CMK (cell line): ENCODE data around the gene KLHL30.

ENCODE experiments used
- DNase-seq: peaks from one replicate; pipeline ENCODE4 v3.0.0-alpha.2; 2010; ENCODE audit warnings: low read depth

Gene KLHL30

DNA sequence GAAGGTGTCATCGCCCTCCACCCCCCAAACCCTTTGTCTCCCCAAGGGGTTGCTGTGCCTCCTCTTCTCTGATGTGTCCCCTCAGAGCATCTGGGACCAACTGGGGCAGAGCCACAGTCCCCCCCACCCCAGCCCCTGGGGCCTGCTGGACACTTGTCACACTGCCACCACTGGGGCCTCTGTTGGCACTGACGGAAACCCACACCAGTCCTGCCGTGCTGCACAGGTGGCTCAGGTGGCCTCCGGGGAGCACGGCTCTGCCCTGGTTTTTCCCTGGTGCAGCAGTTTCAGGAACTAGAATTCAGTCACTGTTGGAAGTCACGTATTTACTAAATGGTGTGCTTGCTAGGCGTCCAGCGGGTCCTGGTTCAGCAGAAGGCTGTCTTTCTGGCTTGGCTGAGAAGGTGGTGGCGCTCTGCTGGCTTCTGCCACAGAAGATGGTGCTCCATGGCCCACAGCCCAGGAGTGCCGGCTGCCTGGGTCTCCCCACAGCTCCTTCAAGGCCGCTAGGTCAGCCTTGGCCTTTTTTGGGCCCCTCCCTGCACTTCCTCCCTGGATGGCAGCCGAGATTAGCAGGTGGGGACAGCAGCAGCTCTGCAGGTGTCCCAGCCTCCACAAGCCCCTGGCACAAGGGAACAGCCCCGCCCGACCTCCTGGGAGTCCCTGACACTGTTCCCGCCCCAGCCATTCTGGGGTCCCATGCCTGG lies 18.6 kb upstream of the KLHL30 start:
- DNase-seq = no peak

DNA sequence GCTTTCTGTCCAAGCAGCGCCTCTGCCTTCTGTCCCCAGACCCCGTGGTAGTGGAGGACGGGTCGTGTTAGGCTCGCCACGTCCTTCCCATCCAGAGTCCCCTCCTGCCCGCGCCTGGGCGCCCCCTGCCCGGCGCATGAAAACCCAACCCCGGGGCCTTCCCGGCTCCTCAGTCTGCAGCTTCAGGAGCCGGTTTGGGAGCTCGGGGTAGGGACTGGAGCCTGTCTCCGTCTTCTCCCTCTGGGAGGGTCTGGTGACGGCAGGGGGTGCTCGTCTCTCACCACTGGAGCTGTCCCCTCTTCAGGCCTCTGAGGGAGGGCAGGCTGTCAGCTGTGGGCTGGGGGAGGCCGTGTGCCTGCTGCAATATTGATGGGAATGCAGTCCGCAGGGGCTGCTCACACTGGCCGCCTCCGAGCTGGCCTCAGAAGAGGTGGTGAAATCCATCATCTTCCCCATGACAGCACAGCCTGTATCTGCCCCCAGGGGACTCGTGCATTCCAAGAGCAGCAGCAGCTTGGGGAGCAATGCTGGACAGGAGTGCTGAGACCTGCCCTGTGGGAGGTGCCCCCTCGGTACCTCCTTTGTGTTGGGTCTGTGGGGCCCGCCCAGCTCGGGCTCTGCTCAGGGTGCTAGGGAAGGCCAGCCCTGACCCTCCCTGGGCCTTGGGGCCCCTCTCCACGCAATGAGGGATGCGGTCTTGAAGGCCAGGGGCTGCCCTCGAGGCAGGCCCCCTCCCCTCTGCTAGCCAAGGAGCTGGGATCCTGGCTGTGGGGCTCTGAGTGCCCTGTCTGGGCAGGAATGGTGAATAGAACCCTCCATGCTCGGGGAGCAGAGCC lies 17.8 kb upstream of the KLHL30 start:
- no peak for DNase-seq

DNA sequence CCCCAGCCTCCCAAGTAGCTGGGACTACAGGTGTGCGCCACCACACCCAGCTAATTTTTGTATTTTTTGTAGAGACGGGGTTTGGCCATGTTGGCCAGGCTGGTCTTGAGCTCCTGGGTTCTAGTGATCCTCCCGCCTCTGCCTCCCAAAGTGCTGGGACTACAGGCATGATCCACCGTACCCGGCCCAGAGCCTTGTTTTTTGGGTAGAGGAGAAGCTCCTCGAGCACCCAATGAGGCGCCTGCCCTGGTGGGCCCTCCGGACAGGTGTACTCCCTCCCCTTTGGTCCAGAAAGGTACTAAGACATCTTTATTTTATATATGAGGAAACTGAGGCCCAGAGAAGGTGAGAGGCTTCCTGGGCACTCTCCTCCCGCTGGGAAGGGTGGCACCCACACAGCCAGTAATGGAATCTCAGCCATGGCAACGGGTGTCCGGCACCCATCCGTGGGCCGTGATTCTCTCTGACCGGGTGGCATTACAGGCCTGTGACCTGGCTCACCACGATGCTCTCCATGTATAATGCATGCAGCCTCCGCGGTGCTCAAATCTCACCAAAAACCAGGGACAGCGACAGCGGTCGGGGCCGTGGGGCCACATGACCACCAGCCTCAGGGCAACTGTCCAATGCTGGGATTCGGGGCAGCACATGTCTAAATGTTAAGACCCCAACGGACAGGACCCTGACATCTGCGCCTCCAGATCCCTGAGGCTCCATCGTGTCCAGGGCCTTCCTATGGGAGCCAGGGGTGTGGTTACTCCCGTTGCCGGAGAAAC lies 16.8 kb upstream of the KLHL30 start:
- no peak for DNase-seq

DNA sequence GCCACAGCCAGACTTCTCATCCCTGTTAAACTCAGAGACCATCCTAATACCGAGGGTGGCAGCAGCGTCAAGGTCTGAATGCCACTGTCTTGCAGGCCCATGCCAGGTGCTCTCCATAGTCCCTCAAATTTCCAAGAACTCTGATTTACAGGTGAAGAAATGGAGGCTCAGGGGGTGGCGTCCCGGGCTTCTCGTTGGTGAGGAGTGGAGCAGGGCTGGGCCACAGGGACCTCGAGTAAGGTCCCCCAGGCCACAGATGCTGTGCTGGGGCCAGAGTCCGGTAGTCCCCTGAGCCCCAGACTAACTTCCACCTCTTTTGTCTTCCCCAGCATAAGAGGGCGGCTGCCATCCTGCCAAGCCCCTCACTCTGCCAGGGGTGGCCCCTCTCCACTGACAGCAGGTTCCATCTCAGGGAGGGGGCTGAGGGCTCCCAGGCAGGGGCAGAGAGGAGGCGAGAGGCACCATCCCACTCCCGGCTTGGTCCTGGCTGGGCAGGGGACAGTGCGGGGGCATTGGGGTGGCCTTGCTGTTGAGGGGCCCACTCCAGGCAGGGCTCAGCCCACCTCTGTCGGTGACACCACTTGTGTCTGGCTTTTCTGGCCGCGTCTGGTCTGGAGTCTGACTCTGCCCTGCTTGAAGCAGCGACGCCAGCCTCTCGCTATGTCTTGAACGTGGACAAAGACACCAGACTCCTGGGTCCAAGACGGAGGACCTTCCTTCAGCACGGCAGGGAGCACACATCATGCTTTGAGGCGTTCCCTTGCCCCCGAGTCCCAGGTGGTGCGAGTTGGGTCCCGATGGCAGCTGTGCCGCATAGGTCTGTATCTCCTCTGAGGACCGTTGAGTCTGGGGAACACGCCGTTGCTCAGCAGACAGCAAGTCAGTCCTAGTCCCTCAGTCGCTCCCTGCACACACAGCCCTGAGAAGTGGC lies 15.9 kb upstream of the KLHL30 start:
- no peak for DNase-seq

DNA sequence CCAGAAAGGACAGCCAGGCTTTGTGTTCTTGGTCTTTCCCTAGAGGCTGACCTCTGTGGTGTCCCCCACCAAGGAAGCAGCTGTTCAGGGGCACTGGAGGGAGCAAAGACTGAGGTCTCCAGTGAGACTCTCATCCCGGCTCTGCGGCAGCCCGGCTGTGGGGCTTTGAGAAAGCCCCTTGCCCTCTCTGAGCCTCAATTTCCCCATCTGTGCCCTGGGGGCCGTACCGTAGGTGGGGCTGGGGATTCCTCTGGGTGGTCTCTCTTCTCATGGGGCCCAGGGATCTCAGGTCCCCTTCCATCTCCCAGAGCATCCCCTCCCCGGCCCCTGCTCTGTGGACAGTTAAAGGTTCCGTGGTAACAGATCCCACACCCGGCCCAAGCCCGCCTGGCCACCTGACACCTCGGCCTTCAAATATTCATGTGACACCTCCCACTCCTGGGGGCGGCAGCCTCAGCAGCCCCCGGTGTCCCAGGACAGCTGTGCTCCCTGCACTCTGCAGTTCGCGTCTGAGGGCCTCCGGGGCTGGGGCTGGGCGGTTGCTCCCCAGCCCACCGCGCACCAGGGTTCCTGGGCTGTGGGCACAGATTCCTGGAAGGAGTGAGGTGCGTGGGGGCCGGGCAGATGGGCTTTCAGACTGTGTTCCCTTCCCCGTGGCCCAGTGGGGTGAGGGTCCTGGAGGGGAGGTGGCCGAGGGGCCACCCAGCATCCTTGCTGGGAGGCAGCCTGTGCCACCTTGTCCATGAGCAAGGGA lies 15.1 kb upstream of the KLHL30 start:
- DNase-seq = no peak

DNA sequence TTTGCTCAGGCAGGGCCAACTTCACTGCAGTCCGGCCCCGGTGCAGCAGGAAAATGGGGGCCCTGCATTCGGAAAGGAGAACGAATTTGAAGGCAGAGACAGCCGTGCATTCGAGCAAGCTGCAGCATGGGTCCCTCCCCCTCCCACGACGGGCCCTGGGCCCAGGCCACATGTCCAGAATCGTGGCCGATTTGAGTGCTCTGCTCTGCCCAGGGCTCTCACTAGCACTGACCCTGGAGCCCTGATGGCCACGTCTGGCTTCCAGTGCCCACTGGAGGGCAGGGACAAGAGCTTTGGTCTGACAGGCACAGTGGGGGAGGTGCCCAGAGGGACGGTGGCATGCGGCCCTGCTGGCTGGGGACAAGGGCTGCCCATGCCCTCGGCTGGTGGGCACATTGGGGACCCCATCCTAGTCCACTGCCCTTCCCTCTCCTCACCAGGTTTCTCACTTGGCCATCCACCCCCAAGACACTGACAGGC lies 14.4 kb upstream of the KLHL30 start:
- no peak for DNase-seq

DNA sequence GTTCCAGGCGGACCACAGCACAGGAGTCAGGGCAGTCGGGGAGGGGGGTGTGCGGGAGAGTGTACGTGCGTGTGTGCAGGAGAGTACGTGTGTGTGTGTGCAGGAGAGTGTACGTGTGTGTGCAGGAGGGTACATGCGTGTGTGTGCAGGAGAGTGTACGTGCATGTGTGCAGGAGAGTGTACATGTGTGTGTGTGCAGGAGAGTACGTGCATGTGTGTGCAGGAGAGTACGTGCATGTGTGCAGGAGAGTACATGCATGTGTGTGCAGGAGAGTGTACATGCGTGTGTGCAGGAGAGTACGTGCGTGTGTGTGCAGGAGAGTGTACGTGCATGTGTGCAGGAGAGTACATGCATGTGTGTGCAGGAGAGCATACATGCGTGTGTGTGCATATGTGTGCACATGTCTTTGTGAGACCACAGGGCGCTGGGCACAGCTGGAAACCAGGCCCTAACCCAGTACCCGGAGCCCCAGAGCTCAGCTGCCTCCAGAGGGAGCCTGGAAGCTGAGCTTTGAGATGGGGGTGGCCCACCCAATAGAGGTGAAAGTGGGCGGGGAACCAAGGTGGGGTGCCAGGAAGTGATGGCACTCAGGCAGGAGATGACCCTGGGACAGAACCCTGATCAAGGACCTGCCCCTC lies 13.9 kb upstream of the KLHL30 start:
- DNase-seq = no peak

DNA sequence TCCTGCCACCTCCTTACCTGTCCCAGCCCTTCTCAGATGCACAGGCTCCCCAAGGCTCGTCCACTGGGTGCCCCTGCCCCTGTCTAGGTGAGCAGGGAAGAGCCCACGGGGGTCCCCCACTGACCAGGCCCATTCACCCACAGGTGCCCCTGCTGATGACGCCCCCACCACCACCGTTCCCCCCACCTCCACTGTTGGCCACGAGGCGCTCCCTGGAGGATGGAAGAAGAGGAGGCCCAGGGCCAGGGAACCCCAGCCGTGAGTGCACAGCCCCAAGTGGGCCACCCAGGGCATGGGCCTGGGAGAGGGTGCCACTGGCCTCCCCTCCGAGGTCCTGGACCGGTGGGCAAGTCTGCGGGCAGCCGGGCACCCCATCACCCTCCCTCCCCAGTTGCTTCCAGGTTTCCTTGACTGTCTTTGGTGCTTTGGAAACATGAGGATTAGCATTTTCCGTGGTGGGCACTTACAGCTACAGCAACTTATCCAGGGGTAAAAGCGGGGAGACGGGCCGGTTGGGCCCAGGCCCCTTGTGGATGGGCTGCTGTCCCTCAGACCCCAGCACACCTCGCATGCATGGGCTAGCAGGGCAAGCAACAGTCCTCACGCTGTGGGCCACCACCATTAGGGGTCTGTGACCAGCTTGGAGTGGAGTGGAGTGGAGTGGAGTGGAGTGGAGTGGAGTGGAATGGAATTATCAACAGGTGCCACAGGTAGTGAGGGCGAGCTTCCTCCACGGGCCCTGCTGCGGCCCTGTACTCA lies 13.2 kb upstream of the KLHL30 start:
- DNase-seq = no peak

DNA sequence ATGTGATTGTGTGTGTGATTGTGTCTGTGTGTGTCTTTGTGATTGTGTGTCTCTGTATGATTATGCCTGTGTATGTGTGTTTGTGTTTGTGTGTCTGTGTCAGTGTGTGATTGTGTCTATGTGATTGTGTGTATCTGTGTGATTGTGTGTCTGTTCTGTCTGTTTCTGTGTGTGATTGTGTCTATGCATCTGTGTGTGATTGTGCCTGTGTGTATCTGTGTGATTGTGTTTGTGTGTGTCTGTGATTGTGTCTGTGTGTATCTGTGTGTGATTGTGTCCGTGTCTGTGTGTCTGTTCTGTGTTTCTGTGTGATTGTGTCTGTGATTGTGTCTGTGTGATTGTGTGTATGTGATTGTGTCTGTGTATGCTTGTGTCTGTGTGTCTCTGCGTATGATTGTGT lies 12.1 kb upstream of the KLHL30 start:
- DNase-seq = no peak

DNA sequence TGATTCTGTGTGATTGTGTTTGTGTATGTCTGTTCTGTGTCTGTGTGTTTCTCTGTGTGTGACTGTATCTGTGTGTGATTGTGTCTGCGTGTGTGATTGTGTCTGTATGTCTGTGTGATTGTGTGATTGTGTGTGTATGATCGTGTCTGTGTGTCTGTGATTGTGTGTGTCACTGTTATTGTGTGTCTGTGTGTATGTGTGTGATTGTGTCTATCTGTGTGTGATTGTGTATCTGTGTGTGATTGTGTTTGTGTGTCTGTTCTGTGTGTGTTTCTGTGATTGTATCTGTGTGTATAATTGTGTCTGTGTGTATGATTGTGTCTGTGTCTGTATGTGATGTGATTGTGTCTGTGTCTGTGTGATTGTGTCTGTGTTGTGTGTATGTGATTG lies 11.7 kb upstream of the KLHL30 start:
- DNase-seq = no peak

DNA sequence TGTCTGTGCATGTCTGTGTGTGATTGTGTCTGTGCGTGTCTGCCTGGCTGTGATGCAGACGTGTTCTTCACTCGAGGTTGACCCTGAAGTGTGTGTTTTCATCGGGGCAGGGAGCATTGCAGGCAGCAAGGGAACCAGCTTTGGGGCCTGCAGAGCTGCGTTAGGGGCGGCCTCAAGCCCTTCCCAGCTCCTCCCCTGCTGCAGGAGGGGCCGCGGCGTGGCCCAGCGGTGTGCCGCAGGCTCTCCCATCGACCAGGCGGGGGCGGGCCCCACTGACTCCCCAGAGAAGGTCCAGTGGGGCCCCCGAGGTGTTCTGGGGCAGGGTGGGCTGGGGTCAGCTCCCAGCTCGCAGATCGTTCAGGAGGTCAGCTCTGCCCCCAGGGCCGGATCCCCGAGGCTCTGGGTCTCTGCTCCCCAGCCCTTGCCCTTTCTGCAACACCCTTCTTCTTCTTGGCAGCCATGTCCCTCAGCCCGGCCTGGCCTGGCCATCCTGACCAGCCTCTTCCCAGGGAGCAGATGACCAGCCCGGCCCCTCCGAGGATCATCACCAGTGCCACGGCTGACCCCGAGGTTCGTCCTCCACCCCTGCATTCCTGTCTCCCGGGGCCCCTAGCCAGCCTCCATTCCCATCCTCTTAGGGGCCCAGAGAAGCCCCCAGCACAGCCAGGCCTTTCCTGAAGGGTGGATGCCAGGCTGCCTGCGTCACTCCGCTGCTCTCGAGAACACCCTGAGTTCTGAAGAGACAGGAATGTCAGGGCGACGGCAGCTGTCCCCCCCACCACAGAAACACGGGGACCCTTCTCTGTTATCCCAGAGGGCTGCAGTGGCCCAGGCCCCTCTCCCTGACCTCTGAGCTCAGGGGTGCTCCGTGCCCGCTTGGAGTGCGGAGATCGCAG lies 11.1 kb upstream of the KLHL30 start:
- DNase-seq = no peak

DNA sequence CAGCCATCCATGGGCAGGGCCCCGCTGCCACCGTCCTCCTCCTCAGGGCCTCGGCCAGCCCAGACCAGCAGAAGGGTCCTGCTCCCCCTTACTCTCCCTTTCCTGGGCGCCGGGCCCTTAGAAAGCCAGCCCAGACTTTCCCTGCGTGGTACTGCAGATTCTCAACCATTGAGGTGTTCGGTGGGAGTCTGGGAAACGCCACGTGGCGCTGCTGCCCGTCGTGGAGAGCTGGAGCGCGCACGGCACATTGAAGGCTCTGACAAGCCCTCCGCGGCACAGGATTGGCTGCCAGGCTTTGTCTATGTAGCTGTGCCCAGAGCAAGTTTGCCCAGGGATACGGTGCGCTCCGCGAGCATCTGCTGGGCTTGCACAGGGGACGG lies 10.4 kb upstream of the KLHL30 start:
- DNase-seq = no peak

DNA sequence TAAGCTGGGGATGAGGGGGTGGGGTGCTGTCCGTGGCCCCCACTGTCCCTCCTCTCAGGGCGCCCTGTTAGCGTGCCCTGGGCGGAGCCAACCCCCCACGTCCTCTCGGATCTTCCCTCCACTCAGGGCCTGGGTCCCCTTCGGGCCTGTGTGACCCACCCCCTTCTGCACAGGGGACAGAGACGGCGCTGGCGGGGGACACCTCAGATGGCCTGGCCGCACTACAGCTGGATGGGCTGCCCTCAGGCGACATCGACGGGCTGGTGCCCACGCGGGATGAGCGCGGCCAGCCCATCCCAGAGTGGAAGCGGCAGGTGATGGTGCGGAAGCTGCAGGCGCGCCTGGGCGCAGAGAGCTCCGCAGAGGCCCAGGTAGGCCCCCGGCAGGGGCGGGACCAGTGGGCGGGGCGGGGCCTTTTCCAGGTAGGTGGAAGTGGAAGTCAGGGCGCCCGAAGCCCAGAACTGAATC lies 9.9 kb upstream of the KLHL30 start:
- no peak for DNase-seq

DNA sequence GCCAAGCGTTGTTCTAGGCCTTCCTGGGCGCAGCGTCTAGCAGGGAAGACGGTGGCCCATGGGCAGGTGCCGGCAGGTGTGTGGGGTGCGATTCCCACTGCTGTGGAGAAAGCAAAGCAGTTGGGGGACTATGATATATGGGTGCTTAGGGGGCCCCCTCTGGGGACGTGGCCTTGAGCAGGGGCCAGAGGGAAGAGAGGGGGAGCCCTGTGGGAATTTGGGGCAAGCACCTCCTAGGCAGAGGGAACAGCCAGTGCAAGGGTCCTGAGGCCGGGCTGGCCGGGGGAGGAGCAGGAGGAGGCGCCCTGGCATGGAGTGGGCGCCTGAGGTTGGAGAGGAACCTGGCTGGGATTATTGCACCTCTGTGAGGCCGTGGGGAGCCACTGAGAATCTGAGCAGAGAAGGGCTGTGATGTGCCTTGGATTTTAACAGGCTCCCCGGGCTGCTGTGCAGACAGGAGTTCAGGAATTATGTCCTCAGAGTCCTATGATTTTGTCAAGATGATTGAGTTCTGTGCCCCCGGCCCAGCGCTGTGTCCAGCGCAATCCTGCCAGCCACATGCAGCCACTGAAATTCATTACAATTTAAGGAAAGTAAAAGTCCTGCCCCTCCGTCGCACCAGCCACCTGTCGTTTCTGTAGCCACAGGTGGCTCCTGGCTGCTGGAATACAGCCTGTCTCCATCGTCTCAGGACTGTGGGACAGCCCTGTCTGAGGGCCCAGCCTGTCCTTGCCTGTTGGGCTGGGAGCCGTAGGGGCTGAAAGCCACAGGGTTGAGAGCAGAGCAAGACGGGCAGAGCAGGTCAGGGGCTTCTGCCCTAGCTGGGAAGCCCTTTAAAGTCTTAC lies 9.1 kb upstream of the KLHL30 start:
- no peak for DNase-seq

DNA sequence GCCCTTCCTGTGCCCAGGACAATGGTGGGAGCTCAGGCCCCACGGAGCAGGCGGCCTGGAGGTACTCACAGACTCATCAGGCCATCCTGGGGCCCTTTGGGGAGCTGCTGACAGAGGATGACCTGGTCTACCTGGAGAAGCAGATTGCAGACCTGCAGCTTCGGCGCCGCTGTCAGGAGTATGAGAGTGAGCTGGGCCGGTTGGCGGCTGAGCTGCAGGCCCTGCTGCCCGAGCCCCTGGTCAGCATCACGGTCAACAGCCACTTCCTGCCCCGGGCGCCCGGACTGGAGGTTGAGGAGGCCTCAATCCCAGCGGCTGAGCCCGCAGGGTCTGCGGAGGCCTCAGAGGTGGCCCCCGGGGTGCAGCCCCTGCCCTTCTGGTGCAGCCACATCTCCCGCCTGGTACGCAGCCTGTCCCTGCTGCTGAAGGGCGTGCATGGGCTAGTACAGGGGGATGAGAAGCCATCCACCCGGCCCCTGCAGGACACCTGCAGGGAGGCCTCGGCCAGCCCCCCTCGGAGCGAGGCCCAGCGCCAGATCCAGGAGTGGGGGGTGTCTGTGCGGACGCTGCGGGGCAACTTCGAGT lies 8.3 kb upstream of the KLHL30 start:
- DNase-seq = no peak

DNA sequence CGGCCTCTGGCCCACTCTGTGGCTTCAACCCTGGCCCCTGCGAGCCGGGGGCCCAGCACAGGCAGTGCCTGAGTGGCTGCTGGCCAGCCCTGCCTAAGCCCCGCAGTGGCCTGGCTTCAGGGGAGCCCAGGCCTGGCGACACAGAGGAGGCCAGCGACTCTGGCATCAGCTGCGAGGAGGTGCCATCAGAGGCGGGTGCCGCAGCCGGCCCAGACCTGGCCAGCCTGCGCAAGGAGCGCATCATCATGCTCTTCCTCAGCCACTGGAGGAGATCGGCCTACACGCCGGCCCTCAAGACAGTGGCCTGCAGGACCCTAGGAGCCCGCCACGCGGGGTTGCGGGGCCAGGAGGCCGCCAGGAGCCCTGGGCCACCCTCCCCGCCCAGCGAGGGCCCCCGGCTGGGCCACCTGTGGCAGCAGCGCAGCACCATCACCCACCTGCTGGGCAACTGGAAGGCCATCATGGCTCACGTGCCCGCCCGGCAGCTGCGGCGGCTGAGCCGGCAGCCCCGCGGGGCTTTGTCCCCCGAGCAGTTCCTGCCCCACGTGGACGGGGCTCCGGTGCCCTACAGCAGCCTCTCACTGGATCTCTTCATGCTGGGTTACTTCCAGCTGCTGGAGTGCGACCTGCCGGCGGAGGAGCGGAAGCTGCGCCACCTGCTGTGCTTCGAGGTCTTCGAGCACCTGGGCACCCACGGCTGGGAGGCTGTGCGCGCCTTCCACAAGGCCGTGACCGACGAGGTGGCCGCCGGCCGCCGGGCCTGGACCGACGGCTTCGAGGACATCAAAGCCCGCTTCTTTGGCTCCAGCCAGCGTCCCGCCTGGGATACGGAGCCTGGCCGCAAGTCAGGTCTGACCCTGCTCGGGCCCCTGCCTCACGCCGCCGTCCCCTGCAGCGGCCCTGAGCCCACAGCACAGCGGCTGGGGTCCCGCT lies 7.5 kb upstream of the KLHL30 start:
- no peak for DNase-seq
